Right lobe of liver (tissue), 4 donors: ENCODE measurements around the gene DZANK1.

Source experiments
- POLR2A ChIP-seq: fragments of 450-650 bp; IDR thresholded peaks from one replicate; pipeline ENCODE4 v1.6.1; 2017; ENCODE audit warnings: antibody characterized with exemption, mild to moderate bottlenecking
- TF ChIP-seq, protein P1 (sequence below), 4 donors: fragments of 200-600 bp in 3 of 4; fragments of 450-650 bp in 1 of 4; IDR thresholded peaks; one replicate each; pipeline versions ENCODE4 v1.5.1 to v1.8.0; 2016 to 2022; ENCODE audit warnings: antibody characterized with exemption in 4 of 4, mild to moderate bottlenecking in 2 of 4
- donor health status: DM: no; HTN: no; CAD: no.
- donor health status: DM: no; HTN: no; CAD: no.
- donor health status: DM: no; HTN: yes; CAD: no.

- TF ChIP-seq, protein P1, sequence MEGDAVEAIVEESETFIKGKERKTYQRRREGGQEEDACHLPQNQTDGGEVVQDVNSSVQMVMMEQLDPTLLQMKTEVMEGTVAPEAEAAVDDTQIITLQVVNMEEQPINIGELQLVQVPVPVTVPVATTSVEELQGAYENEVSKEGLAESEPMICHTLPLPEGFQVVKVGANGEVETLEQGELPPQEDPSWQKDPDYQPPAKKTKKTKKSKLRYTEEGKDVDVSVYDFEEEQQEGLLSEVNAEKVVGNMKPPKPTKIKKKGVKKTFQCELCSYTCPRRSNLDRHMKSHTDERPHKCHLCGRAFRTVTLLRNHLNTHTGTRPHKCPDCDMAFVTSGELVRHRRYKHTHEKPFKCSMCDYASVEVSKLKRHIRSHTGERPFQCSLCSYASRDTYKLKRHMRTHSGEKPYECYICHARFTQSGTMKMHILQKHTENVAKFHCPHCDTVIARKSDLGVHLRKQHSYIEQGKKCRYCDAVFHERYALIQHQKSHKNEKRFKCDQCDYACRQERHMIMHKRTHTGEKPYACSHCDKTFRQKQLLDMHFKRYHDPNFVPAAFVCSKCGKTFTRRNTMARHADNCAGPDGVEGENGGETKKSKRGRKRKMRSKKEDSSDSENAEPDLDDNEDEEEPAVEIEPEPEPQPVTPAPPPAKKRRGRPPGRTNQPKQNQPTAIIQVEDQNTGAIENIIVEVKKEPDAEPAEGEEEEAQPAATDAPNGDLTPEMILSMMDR (IDR thresholded peaks at IDR 0.05): no peak
- TF ChIP-seq POLR2A: no peak
These were observed 46.4 kb upstream of the DZANK1 start for GRCh38 chr20:18513208-18513607.
